Activated CD4-positive, alpha-beta T cell treated with anti-CD3 and anti-CD28 coated beads, Interleukin-10, Interleukin-2, amounts not matched to agents 100 ng/mL and 50 ng/mL, durations not matched to agents 16 hours and 8 hours (primary cell): ENCODE results near the gene NAP1L2.
"Not testable (repeated sequence)": the region's sequence is repeated elsewhere in the genome, so short reads cannot be mapped to it uniquely, and the experiment has no call there.

ENCODE experiments used
- DNase-seq: peaks from one replicate; pipeline ENCODE4 v3.0.0-alpha.2; 2020

Gene NAP1L2

GRCh38 chrX:73214426-73215094 lies at the start of gene NAP1L2:
NAP1L2 (minus strand) TSS chrX:73214851; CDS start chrX:73214492, 359 bp downstream.
- peak; percentile 70 for DNase-seq

GRCh38 chrX:73262991-73263390 lies 48.3 kb upstream of the NAP1L2 start:
- peak; percentile 6 for DNase-seq

GRCh38 chrX:73239242-73239641 lies 24.6 kb upstream of the NAP1L2 start:
- DNase-seq, result no peak

- DNase-seq, result no peak
These were observed 3.0 kb upstream of the NAP1L2 start for GRCh38 chrX:73217621-73218020.

GRCh38 chrX:73215246-73215645 lies 595 bp upstream of the NAP1L2 start:
- no peak for DNase-seq

- DNase-seq, result no peak
These were observed 771 bp downstream of the NAP1L2 start for GRCh38 chrX:73213734-73214425.

GRCh38 chrX:73206366-73206765 lies 8.3 kb downstream of the NAP1L2 start:
- peak; percentile 12 for DNase-seq

- no peak for DNase-seq
These were observed 32.0 kb downstream of the NAP1L2 start for GRCh38 chrX:73182502-73183114.

- not testable (repeated sequence) for DNase-seq
These were observed 45.7 kb downstream of the NAP1L2 start for GRCh38 chrX:73168945-73169344.
